GM19043 (cell line): ENCODE data around the gene RMND5A.

Experiments used
- ATAC-seq: cut with Tn5 transposase; IDR thresholded peaks from one replicate; pipeline ENCODE4 v1.9.1; 2021; ENCODE audit warnings: low read depth; ENCODE audit not compliant: unreplicated experiment

The RMND5A gene

GRCh38 chr2:86822668-86823345 lies 102.7 kb downstream of the RMND5A start:
- no peak for ATAC-seq

GRCh38 chr2:86825036-86825692 lies 105.1 kb downstream of the RMND5A start:
- ATAC-seq, result no peak

GRCh38 chr2:86825693-86826381 lies 105.7 kb downstream of the RMND5A start:
- no peak for ATAC-seq

GRCh38 chr2:86826951-86827350 lies 106.9 kb downstream of the RMND5A start:
- ATAC-seq, result no peak
